Pancreas (tissue), 10 donors: ENCODE data around the gene PNPLA7. TPM values are rescaled to one million over a fixed set of nuclear protein-coding genes. Genes with fewer than 3 reads are reported as not detected.

Experiments
- ATAC-seq, 4 donors: fragments of 200-7000 bp; cut with Tn5 transposase; one replicate each; pipeline versions ENCODE4 v1.8.0 to v1.9.1; 2020; ENCODE audit warnings: mild to moderate bottlenecking in 4 of 4, moderate library complexity in 4 of 4
- DNase-seq, 6 donors: peaks; one replicate each; pipeline ENCODE4 v3.0.0-alpha.2; 2020
- FAIRE-seq: peaks from 2 replicates; lab custom pipeline; 2012; peaks lifted over from hg19 to GRCh38; lab: Jason Lieb, UNC
- H3K27ac ChIP-seq, 4 donors: fragments of 200-600 bp; sonication (generic); 1 replicate in 3 of 4; 2 replicates in 1 of 4; pipeline versions ENCODE4 v1.5.0 to v1.8.0; 2020
- H3K27me3 ChIP-seq, 4 donors: fragments of 200-600 bp; one replicate each; pipeline ENCODE4 v1.8.0; 2021
- H3K36me3 ChIP-seq, 3 donors: fragments of 200-600 bp; sonication (generic) in 1 of 3; one replicate each; pipeline versions ENCODE4 v1.5.0 to v1.8.0; 2020 to 2021
- H3K4me1 ChIP-seq, 3 donors: fragments of 200-600 bp; one replicate each; pipeline ENCODE4 v1.8.0; 2021
- H3K4me3 ChIP-seq, 4 donors: fragments of 200-600 bp; sonication (generic) in 2 of 4; one replicate each; pipeline versions ENCODE4 v1.5.0 to v1.8.0; 2020 to 2021
- H3K9me3 ChIP-seq, 4 donors: fragments of 200-600 bp; one replicate each; pipeline ENCODE4 v1.8.0; 2021
- CTCF ChIP-seq, 4 donors: fragments of 200-600 bp; sonication (generic) in 3 of 4; IDR thresholded peaks; one replicate each; pipeline versions ENCODE4 v1.5.0 to v1.8.0; 2021; ENCODE audit warnings: antibody characterized with exemption in 4 of 4
- WGBS, 2 donors: extraction: QIAGEN DNeasy Blood & Tissue Kit; methylation state at CpG; one replicate each; pipeline ENCODE4 v1.1.7; 2013; 5-methylcytosine and 5-hydroxymethylcytosine counted together
- intact Hi-C, 3 donors: fragments of 100-400 bp; cut with DNase I; formaldehyde crosslinking; loops; one replicate each; pipeline versions ENCODE4 v1.11.1 to v1.14.2; 2022
- polyA plus RNA-seq, 2 donors: library from polyadenylated mRNA; stranded (reverse); fragments of 200-250 nt; gene quantifications; one replicate each; pipeline ENCODE4 v1.2.3, GENCODE V29; 2013
- total RNA-seq, 6 donors: library from RNA; stranded (reverse); fragmentation: NEBNext Ultra II Directional in 4 of 6; extraction: Animal tissue kit (Norgen Biotek cat#: 25700) in 4 of 6; gene quantifications; one replicate each; pipeline versions ENCODE4 v1.2.1 to v1.2.4, GENCODE V29; 2021 to 2023
- donor health status: healthy with polysubstance abuse.
- donor health status: DM: no; HTN: no; CAD: no; lungs with moderate emphysema.
- donor health status: DM: no; HTN: no; CAD: no.
- donor health status: control.
- donor health status: control.
- donor health status: Bipolar disorder and iron deficiency.
- donor health status: DM: yes; HTN: yes; CAD: no.
- donor health status: DM: no; HTN: no; CAD: no.
- donor health status: DM: no; HTN: no; CAD: no.
- donor health status: DM: yes; HTN: yes; CAD: no.

Gene PNPLA7
- total and polyA plus RNA-seq, 8 donors, result 7.1 to 71.8 (median 18.0) TPM

- peak in 2 of 6 donors; percentile 17 to 33 for DNase-seq
- peaks cover 5 to 10% (median 7%) of the 10 kb centered on the region in 3 donors for H3K4me1 ChIP-seq
- WGBS, 2 donors, result 80 to 84% methylated on average over 17 of the region's 17 CpGs
- no peaks in the 10 kb centered on the region for H3K9me3 ChIP-seq
- intact Hi-C loops, result no loop called here
- H3K36me3 ChIP-seq, result no peaks in the 10 kb centered on the region
- no peak for FAIRE-seq
- ATAC-seq, result no peak
- H3K4me3 ChIP-seq, result no peak overlapping the region
- no peaks in the 10 kb centered on the region for H3K27me3 ChIP-seq
- H3K27ac ChIP-seq, result no peak overlapping the region
- no peak for TF ChIP-seq CTCF (IDR thresholded peaks at IDR 0.05)
Observed at GRCh38 chr9:137531099-137531765, 19.0 kb downstream of the PNPLA7 start.

- Histone ChIP-seq H3K27ac (no peak overlapping the region), H3K9me3 (no peaks in the 10 kb centered on the region), H3K27me3 (no peaks in the 10 kb centered on the region), H3K4me3 (no peak overlapping the region), H3K36me3 (no peaks in the 10 kb centered on the region), H3K4me1 (peaks cover 4 to 9% (median 4%) of the 10 kb centered on the region in 3 donors)
- FAIRE-seq (no peak), DNase-seq (no peak), ATAC-seq (no peak)
- WGBS, 2 donors, result 77 to 90% methylated on average over 5 of the region's 5 CpGs
- intact Hi-C loops, result no loop called here
- TF ChIP-seq CTCF (IDR thresholded peaks at IDR 0.05), result no peak
Observed at GRCh38 chr9:137530331-137530730, 19.9 kb downstream of the PNPLA7 start.

GRCh38 chr9:137524981-137525317, 25.3 kb downstream of the PNPLA7 start:
- FAIRE-seq (no peak), ATAC-seq (no peak), DNase-seq (peak in 2 of 6 donors; percentile 11 to 32)
- no peak for TF ChIP-seq CTCF (IDR thresholded peaks at IDR 0.05)
- H3K36me3 ChIP-seq, result no peaks in the 10 kb centered on the region
- intact Hi-C loops, result loop anchor here in 2 of 3 donors (10.0 kb wide), 2 partner anchors 230 to 250 kb away; partner anchors contain the start of gene TOR4A (in 1 of the 2)
- peaks cover 6 to 15% (median 9%) of the 10 kb centered on the region in 3 donors for H3K4me1 ChIP-seq
- H3K27ac ChIP-seq, result no peak overlapping the region
- no peak overlapping the region for H3K4me3 ChIP-seq
- WGBS, 2 donors, result 81 to 86% methylated on average over 5 of the region's 5 CpGs
- H3K27me3 ChIP-seq, result no peaks in the 10 kb centered on the region
- no peaks in the 10 kb centered on the region for H3K9me3 ChIP-seq

- no peaks in the 10 kb centered on the region for H3K36me3 ChIP-seq
- peaks cover 6 to 15% (median 9%) of the 10 kb centered on the region in 3 donors for H3K4me1 ChIP-seq
- intact Hi-C loops, result loop anchor here in 2 of 3 donors (10.0 kb wide), 2 partner anchors 230 to 250 kb away; partner anchors contain the start of gene TOR4A (in 1 of the 2)
- no peaks in the 10 kb centered on the region for H3K9me3 ChIP-seq
- FAIRE-seq (no peak), DNase-seq (peak in 2 of 6 donors; percentile 9 to 32), ATAC-seq (no peak)
- TF ChIP-seq CTCF (IDR thresholded peaks at IDR 0.05), result no peak
- no peak overlapping the region for H3K27ac ChIP-seq
- H3K27me3 ChIP-seq, result no peaks in the 10 kb centered on the region
- WGBS, 2 donors, result 94 to 95% methylated on average over 33 of the region's 33 CpGs
- H3K4me3 ChIP-seq, result no peak overlapping the region
Observed at GRCh38 chr9:137524161-137524980, 25.8 kb downstream of the PNPLA7 start.
